IMR-90 (cell line): Measurements from ENCODE around the gene PLPP4. TPM values are rescaled to one million over a fixed set of nuclear protein-coding genes. Genes with fewer than 3 reads are reported as not detected.

Source experiments
- ATAC-seq: fragments of 200-7000 bp; cut with Tn5 transposase; 2 replicates; pipeline ENCODE4 v1.9.1; 2020; ENCODE audit warnings: low read depth, mild to moderate bottlenecking, moderate library complexity
- BruUV-seq: library from RNA; stranded (reverse); fragments of 400-500 nt; replicated peaks from 2 replicates; lab custom pipeline; 2021; lab: Mats Ljungman, UMichigan
- CTCF ChIA-PET: fragments of 300-600 bp; formaldehyde crosslinking; extraction: SDS; loops from one replicate; lab custom pipeline; 2021; ENCODE audit warnings: antibody characterized with exemption; lab: Yijun Ruan, JAX
- POLR2A ChIA-PET: fragments of 300-600 bp; sonication (Branson Sonifier 250); formaldehyde crosslinking; loops from one replicate; lab custom pipeline; 2022; ENCODE audit warnings: antibody characterized with exemption; ENCODE audit not compliant: unreplicated experiment; lab: Charles Lee
- DNase-seq: peaks from one replicate; pipeline ENCODE4 v3.0.0; 2013
- H2AFZ ChIP-seq: replicated peaks from 2 replicates; pipeline ENCODE3; 2013; ENCODE audit warnings: low read length, mild to moderate bottlenecking; ENCODE audit not compliant: poor library complexity
- H2AK5ac ChIP-seq: 2 replicates; pipeline ENCODE4 v1.6.1; 2013; ENCODE audit warnings: low read depth, low read length, inconsistent platforms
- H2AK9ac ChIP-seq: replicated peaks from 2 replicates; pipeline ENCODE3; 2013; ENCODE audit warnings: mild to moderate bottlenecking, low read depth, low read length, moderate library complexity; ENCODE audit not compliant: poor library complexity
- H2BK120ac ChIP-seq: 2 replicates; pipeline ENCODE4 v1.6.1; 2013; ENCODE audit warnings: low read depth, low read length, inconsistent platforms
- H2BK15ac ChIP-seq: 3 replicates; pipeline ENCODE4 v1.6.1; 2013; ENCODE audit warnings: low read depth, low read length, inconsistent platforms
- H2BK20ac ChIP-seq: 2 replicates; pipeline ENCODE4 v1.6.1; 2013; ENCODE audit warnings: low read depth, mild to moderate bottlenecking, inconsistent platforms, low read length, moderate library complexity
- H2BK5ac ChIP-seq: 2 replicates; pipeline ENCODE4 v1.6.1; 2013; ENCODE audit warnings: mild to moderate bottlenecking, low read depth, low read length, inconsistent platforms; ENCODE audit not compliant: poor library complexity, severe bottlenecking
- H3K14ac ChIP-seq: replicated peaks from 2 replicates; pipeline ENCODE4 v1.6.1; 2013; ENCODE audit warnings: low read depth, low read length, inconsistent platforms
- H3K18ac ChIP-seq: 2 replicates; pipeline ENCODE4 v1.6.1; 2013; ENCODE audit warnings: low read depth, low read length, control low read depth
- H3K23ac ChIP-seq: 2 replicates; pipeline ENCODE4 v1.6.1; 2013; ENCODE audit warnings: low read depth, low read length, inconsistent platforms
- H3K27ac ChIP-seq: 2 replicates; pipeline ENCODE4 v1.5.1; 2013; ENCODE audit warnings: mild to moderate bottlenecking, control low read depth, low read length; ENCODE audit not compliant: insufficient read depth
- H3K27me3 ChIP-seq: 2 replicates; pipeline ENCODE4 v1.6.1; 2013; ENCODE audit warnings: low read length; ENCODE audit not compliant: control insufficient read depth, insufficient read depth
- H3K36me3 ChIP-seq: 2 replicates; pipeline ENCODE4 v1.6.1; 2013; ENCODE audit warnings: low read length, mixed read lengths; ENCODE audit not compliant: control insufficient read depth, insufficient read depth
- H3K4ac ChIP-seq: 2 replicates; pipeline ENCODE4 v1.6.1; 2013; ENCODE audit warnings: low read depth, low read length, inconsistent platforms
- H3K4me1 ChIP-seq: 2 replicates; pipeline ENCODE4 v1.6.1; 2013; ENCODE audit warnings: low read length, mixed read lengths; ENCODE audit not compliant: control insufficient read depth, insufficient read depth
- H3K4me2 ChIP-seq: 2 replicates; pipeline ENCODE4 v1.6.1; 2013; ENCODE audit warnings: low read depth, mild to moderate bottlenecking, control low read depth, low read length, moderate library complexity
- H3K4me3 ChIP-seq: 2 replicates; pipeline ENCODE4 v1.5.1; 2013; ENCODE audit warnings: low read depth, mild to moderate bottlenecking, control low read depth, low read length, moderate library complexity; ENCODE audit not compliant: insufficient read depth
- H3K56ac ChIP-seq: 2 replicates; pipeline ENCODE4 v1.6.1; 2013; ENCODE audit warnings: low read length, inconsistent platforms; ENCODE audit not compliant: insufficient read depth; ENCODE audit errors: extremely low read depth
- H3K79me1 ChIP-seq, 2 experiments: 2 replicates each; pipeline ENCODE4 v1.6.1; 2013; ENCODE audit warnings: low read length in 2 of 2, inconsistent platforms in 1 of 2, low read depth in 1 of 2
- H3K9ac ChIP-seq: 2 replicates; pipeline ENCODE4 v1.6.1; 2013; ENCODE audit warnings: low read depth, low read length, control low read depth
- H3K9me1 ChIP-seq: 2 replicates; pipeline ENCODE4 v1.6.1; 2013; ENCODE audit warnings: low read length, inconsistent platforms; ENCODE audit not compliant: insufficient read depth
- H3K9me3 ChIP-seq: 2 replicates; pipeline ENCODE4 v1.6.1; 2013; ENCODE audit warnings: low read length; ENCODE audit not compliant: control insufficient read depth, insufficient read depth
- H4K20me1 ChIP-seq: 2 replicates; pipeline ENCODE4 v1.6.1; 2013; ENCODE audit warnings: low read length, inconsistent platforms; ENCODE audit not compliant: insufficient read depth
- H4K5ac ChIP-seq: 2 replicates; pipeline ENCODE4 v1.6.1; 2013; ENCODE audit warnings: mild to moderate bottlenecking, low read depth, low read length, control low read depth
- H4K8ac ChIP-seq, 2 experiments: 2 replicates each; pipeline ENCODE4 v1.6.1; 2013; ENCODE audit warnings: low read depth in 2 of 2, low read length in 2 of 2, control low read depth in 1 of 2, inconsistent platforms in 1 of 2
- H4K91ac ChIP-seq: 2 replicates; pipeline ENCODE4 v1.6.1; 2013; ENCODE audit warnings: low read depth, low read length, inconsistent platforms; ENCODE audit not compliant: insufficient read depth
- BHLHE40 ChIP-seq: fragments of 150-350 bp; IDR thresholded peaks from 2 replicates; pipeline ENCODE4 v1.6.1; 2016; ENCODE audit warnings: mild to moderate bottlenecking, low read depth, low read length
- MAFK ChIP-seq: IDR thresholded peaks from 2 replicates; pipeline ENCODE4 v1.6.1; 2012; ENCODE audit warnings: low read depth, low read length, improper control_type of control experiment
- MAZ ChIP-seq: IDR thresholded peaks from 2 replicates; pipeline ENCODE4 v1.6.1; 2012; ENCODE audit warnings: low read depth, mild to moderate bottlenecking, low read length, improper control_type of control experiment, moderate library complexity, borderline replicate concordance
- POLR2A ChIP-seq: IDR thresholded peaks from 2 replicates; pipeline ENCODE4 v1.6.1; 2012; ENCODE audit warnings: mild to moderate bottlenecking, low read depth, low read length
- RCOR1 ChIP-seq: IDR thresholded peaks from 2 replicates; pipeline ENCODE4 v1.6.1; 2012; ENCODE audit warnings: mild to moderate bottlenecking, low read length, improper control_type of control experiment; ENCODE audit not compliant: insufficient replicate concordance
- RFX5 ChIP-seq: IDR thresholded peaks from 2 replicates; pipeline ENCODE4 v1.8.0; 2012; ENCODE audit warnings: low read depth, mild to moderate bottlenecking, low read length, moderate library complexity
- WGBS, 2 experiments: methylation state at CpG; one replicate each; pipeline versions ENCODE4 v1.1.5 to v1.1.7; 2013; ENCODE audit warnings: missing lambda C conversion rate in 2 of 2; ENCODE audit not compliant: insufficient read length in 1 of 2; ENCODE audit errors: extremely low coverage in 2 of 2; 5-methylcytosine and 5-hydroxymethylcytosine counted together
- dilution Hi-C: fragments of 300-500 bp; cut with HindIII; formaldehyde crosslinking; loops from one replicate; pipeline ENCODE4 v1.14.3; 2018; ENCODE audit warnings: low sequenced_read_pairs; ENCODE audit not compliant: unreplicated experiment
- in situ Hi-C: fragments of 300-500 bp; cut with MboI; formaldehyde crosslinking; loops from 3 replicates; pipeline ENCODE4 v1.14.3; 2019; ENCODE audit warnings: low sequenced_read_pairs, inconsistent platforms, mixed read lengths
- intact Hi-C: fragments of 100-400 bp; cut with micrococcal nuclease; formaldehyde crosslinking; loops from 2 replicates; pipeline ENCODE4 v1.10.0; 2022
- polyA plus RNA-seq, 3 experiments: library from polyadenylated mRNA; depleted of rRNA; stranded (reverse); fragments of >200 nt; gene quantifications; 2 replicates each; pipeline ENCODE4 v1.2.3, GENCODE V29; 2012; ENCODE audit warnings: low replicate concordance in 1 of 3
- total RNA-seq: library from RNA; depleted of rRNA; stranded (reverse); fragments of >200 nt; gene quantifications from 2 replicates; pipeline ENCODE4 v1.2.3, GENCODE V29; 2012
- TF ChIP-seq, protein P1 (sequence below): fragments of 150-350 bp; IDR thresholded peaks from 2 replicates; pipeline ENCODE4 v1.6.1; 2016; ENCODE audit warnings: low read depth, mild to moderate bottlenecking, low read length, moderate library complexity, borderline replicate concordance
- TF ChIP-seq, protein P2 (sequence below): fragments of 150-350 bp; IDR thresholded peaks from 2 replicates; pipeline ENCODE4 v1.6.1; 2017; ENCODE audit warnings: mild to moderate bottlenecking, antibody characterized with exemption, low read length, low read depth

PLPP4 gene
- total and polyA plus RNA-seq, 2 of the 4 experiments (the other 2 are of a cell fraction), result 0.18 to 0.60 TPM

DNA sequence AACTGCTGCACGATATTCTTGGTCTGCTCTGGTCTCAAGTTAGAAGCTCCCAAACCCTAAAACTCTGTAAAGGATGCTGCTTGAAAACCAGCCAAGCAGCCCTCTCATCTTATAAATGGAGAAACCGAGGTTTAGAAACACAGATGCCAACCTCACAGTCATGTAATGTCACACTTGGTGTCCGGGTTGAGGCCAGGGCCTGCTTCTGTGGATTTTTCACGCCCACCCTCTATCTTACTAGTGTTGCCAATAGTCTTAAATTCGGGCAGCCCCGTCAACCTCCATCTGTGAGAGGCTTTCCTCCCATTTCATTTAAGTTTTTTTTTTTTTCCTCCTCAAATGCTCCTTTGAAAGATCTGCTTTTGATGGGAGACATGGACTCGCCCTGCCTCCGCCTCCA lies 28.9 kb downstream of the PLPP4 start:
- no peaks in the 10 kb centered on the region for H3K4me1 ChIP-seq
- no peaks in the 10 kb centered on the region for H3K27me3 ChIP-seq
- H3K4ac ChIP-seq, result no peak overlapping the region
- H3K27ac ChIP-seq, result no peak overlapping the region
- intact Hi-C loops (no loop called here), dilution Hi-C loops (no loop called here), in situ Hi-C loops (no loop called here)
- ChIA-PET POLR2A (no interaction called here), CTCF (no interaction called here)
- no peak overlapping the region for H3K14ac ChIP-seq
- no peaks in the 10 kb centered on the region for H3K36me3 ChIP-seq
- no peak overlapping the region for H3K9ac ChIP-seq
- no peak for DNase-seq
- no peaks in the 10 kb centered on the region for H3K9me1 ChIP-seq
- no peak overlapping the region for H2BK5ac ChIP-seq
- no peaks in the 10 kb centered on the region for H3K79me1 ChIP-seq
- BruUV-seq, result no TSS peak
- no peak overlapping the region for H3K23ac ChIP-seq
- H3K9me3 ChIP-seq, result peaks cover 20% of the 10 kb centered on the region
- no peak overlapping the region for H2AK5ac ChIP-seq
- H2BK120ac ChIP-seq, result no peak overlapping the region
- H2BK20ac ChIP-seq, result no peak overlapping the region
- H2AK9ac ChIP-seq, result no peak overlapping the region
- H3K4me2 ChIP-seq, result no peak overlapping the region
- TF ChIP-seq RFX5 (no peak), POLR2A (no peak), BHLHE40 (no peak), MAZ (no peak), RCOR1 (no peak), MAFK (no peak)
- TF ChIP-seq, protein P1, sequence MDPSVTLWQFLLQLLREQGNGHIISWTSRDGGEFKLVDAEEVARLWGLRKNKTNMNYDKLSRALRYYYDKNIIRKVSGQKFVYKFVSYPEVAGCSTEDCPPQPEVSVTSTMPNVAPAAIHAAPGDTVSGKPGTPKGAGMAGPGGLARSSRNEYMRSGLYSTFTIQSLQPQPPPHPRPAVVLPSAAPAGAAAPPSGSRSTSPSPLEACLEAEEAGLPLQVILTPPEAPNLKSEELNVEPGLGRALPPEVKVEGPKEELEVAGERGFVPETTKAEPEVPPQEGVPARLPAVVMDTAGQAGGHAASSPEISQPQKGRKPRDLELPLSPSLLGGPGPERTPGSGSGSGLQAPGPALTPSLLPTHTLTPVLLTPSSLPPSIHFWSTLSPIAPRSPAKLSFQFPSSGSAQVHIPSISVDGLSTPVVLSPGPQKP, result no peak
- TF ChIP-seq, protein P2, sequence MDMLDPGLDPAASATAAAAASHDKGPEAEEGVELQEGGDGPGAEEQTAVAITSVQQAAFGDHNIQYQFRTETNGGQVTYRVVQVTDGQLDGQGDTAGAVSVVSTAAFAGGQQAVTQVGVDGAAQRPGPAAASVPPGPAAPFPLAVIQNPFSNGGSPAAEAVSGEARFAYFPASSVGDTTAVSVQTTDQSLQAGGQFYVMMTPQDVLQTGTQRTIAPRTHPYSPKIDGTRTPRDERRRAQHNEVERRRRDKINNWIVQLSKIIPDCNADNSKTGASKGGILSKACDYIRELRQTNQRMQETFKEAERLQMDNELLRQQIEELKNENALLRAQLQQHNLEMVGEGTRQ, result no peak
- WGBS, 2 experiments, result 74% methylated on average over 3 of the region's 8 CpGs; no CpG with 5 or more reads in 1 of the 2 experiments
- no peak overlapping the region for H3K4me3 ChIP-seq
- ATAC-seq, result no peak
- H4K91ac ChIP-seq, result no peak overlapping the region
- H2AFZ ChIP-seq, result no peak overlapping the region
- H3K56ac ChIP-seq, result no peak overlapping the region
- H4K20me1 ChIP-seq, result no peaks in the 10 kb centered on the region
- no peak overlapping the region for H2BK15ac ChIP-seq
- no peak overlapping the region for H4K5ac ChIP-seq
- H3K18ac ChIP-seq, result no peak overlapping the region
- no peak overlapping the region for H4K8ac ChIP-seq
